Stimulated activated naive B cell treated with anti-CD40 and anti-IgM and Interleukin-4, amounts not matched to agents 10 μg/mL and 1 μg/mL and 100 μg/mL, for 72 hours (primary cell): ENCODE results near the gene TMEM164.
A peak's percentile ranks its signal among the peaks of the same experiment; 100 is the strongest.

Source experiments
- ATAC-seq, 2 donors: fragments of 150-1000 bp; cut with Tn5 transposase; replicated peaks; 2 replicates each; pipeline ENCODE4 v1.10.0; 2021; ENCODE audit warnings: moderate library complexity in 1 of 2
- DNase-seq: peaks from one replicate; pipeline ENCODE4 v3.0.0; 2021
- H3K27ac Mint-ChIP-seq: one replicate; pipeline ENCODE4 v1.8.0; 2022; ENCODE audit warnings: mild to moderate bottlenecking, mixed read lengths
- H3K27me3 Mint-ChIP-seq, 2 donors: one replicate each; pipeline ENCODE4 v1.8.0; 2022; ENCODE audit warnings: mixed read lengths in 2 of 2
- H3K36me3 Mint-ChIP-seq, 2 donors: one replicate each; pipeline ENCODE4 v1.8.0; 2022; ENCODE audit warnings: mixed read lengths in 2 of 2, mild to moderate bottlenecking in 1 of 2
- H3K4me1 Mint-ChIP-seq, 2 donors: one replicate each; pipeline ENCODE4 v1.8.0; 2022; ENCODE audit warnings: mixed read lengths in 2 of 2, mild to moderate bottlenecking in 1 of 2
- H3K4me3 Mint-ChIP-seq, 2 donors: one replicate each; pipeline ENCODE4 v1.8.0; 2022; ENCODE audit warnings: mild to moderate bottlenecking in 2 of 2, mixed read lengths in 2 of 2, moderate library complexity in 1 of 2
- H3K9me3 Mint-ChIP-seq, 2 donors: one replicate each; pipeline ENCODE4 v1.8.0; 2022; ENCODE audit warnings: mixed read lengths in 2 of 2, mild to moderate bottlenecking in 1 of 2

Gene TMEM164

GRCh38 chrX:110155759-110156158 is 152.8 kb downstream of the TMEM164 start:
- Mint-ChIP-seq H3K36me3 (peaks cover 7 to 8% of the 10 kb centered on the region in 2 donors), H3K4me1 (peaks cover 10 to 12% of the 10 kb centered on the region in 2 donors), H3K4me3 (no peak overlapping the region), H3K9me3 (no peaks in the 10 kb centered on the region), H3K27ac (no peak overlapping the region), H3K27me3 (peaks cover 0 to 15% of the 10 kb centered on the region in 2 donors)
- ATAC-seq, result no peak
- no peak for DNase-seq

GRCh38 chrX:110156167-110156754 is 153.3 kb downstream of the TMEM164 start:
- H3K4me1 Mint-ChIP-seq, result peaks cover 10 to 12% of the 10 kb centered on the region in 2 donors
- ATAC-seq (no peak), DNase-seq (no peak)
- H3K9me3 Mint-ChIP-seq, result no peaks in the 10 kb centered on the region
- no peak overlapping the region for H3K4me3 Mint-ChIP-seq
- peaks cover 0 to 15% of the 10 kb centered on the region in 2 donors for H3K27me3 Mint-ChIP-seq
- H3K27ac Mint-ChIP-seq, result no peak overlapping the region
- H3K36me3 Mint-ChIP-seq, result peaks cover 7 to 8% of the 10 kb centered on the region in 2 donors

GRCh38 chrX:110157444-110157843 is 154.5 kb downstream of the TMEM164 start:
- H3K27me3 Mint-ChIP-seq, result peaks cover 0 to 15% of the 10 kb centered on the region in 2 donors
- H3K9me3 Mint-ChIP-seq, result no peaks in the 10 kb centered on the region
- ATAC-seq, result no peak
- H3K4me1 Mint-ChIP-seq, result peaks cover 10 to 12% of the 10 kb centered on the region in 2 donors
- H3K36me3 Mint-ChIP-seq, result peaks cover 7 to 8% of the 10 kb centered on the region in 2 donors
- DNase-seq, result no peak
- no peak overlapping the region for H3K4me3 Mint-ChIP-seq
- H3K27ac Mint-ChIP-seq, result no peak overlapping the region

- Mint-ChIP-seq H3K27me3 (peaks cover 0 to 15% of the 10 kb centered on the region in 2 donors), H3K27ac (no peak overlapping the region), H3K4me3 (no peak overlapping the region), H3K36me3 (peaks cover 7 to 8% of the 10 kb centered on the region in 2 donors), H3K4me1 (peaks cover 10 to 12% of the 10 kb centered on the region in 2 donors), H3K9me3 (no peaks in the 10 kb centered on the region)
- ATAC-seq, result no peak
- DNase-seq, result no peak
These were observed 156.3 kb downstream of the TMEM164 start for GRCh38 chrX:110159235-110159634.

- Mint-ChIP-seq H3K27me3 (peaks cover 0 to 15% of the 10 kb centered on the region in 2 donors), H3K4me1 (peaks cover 10 to 12% of the 10 kb centered on the region in 2 donors), H3K9me3 (no peaks in the 10 kb centered on the region), H3K4me3 (no peak overlapping the region), H3K27ac (peak overlapping the region; percentile 6), H3K36me3 (peaks cover 7 to 8% of the 10 kb centered on the region in 2 donors)
- ATAC-seq (peak in 1 of 2 donors; percentile 36), DNase-seq (no peak)
These were observed 157.0 kb downstream of the TMEM164 start for GRCh38 chrX:110159865-110160264.

GRCh38 chrX:110161361-110161686 is 158.4 kb downstream of the TMEM164 start:
- peaks cover 0 to 9% of the 10 kb centered on the region in 2 donors for H3K27me3 Mint-ChIP-seq
- no peak overlapping the region for H3K4me3 Mint-ChIP-seq
- H3K27ac Mint-ChIP-seq, result no peak overlapping the region
- H3K9me3 Mint-ChIP-seq, result no peaks in the 10 kb centered on the region
- no peaks in the 10 kb centered on the region for H3K36me3 Mint-ChIP-seq
- peaks cover 10 to 12% of the 10 kb centered on the region in 2 donors for H3K4me1 Mint-ChIP-seq
- DNase-seq, result no peak
- no peak for ATAC-seq

- peaks cover 0 to 3% of the 10 kb centered on the region in 2 donors for H3K27me3 Mint-ChIP-seq
- H3K27ac Mint-ChIP-seq, result no peak overlapping the region
- peaks cover 10 to 12% of the 10 kb centered on the region in 2 donors for H3K4me1 Mint-ChIP-seq
- DNase-seq (no peak), ATAC-seq (no peak)
- no peaks in the 10 kb centered on the region for H3K9me3 Mint-ChIP-seq
- H3K4me3 Mint-ChIP-seq, result no peak overlapping the region
- H3K36me3 Mint-ChIP-seq, result no peaks in the 10 kb centered on the region
These were observed 159.2 kb downstream of the TMEM164 start for GRCh38 chrX:110162131-110162530.

GRCh38 chrX:110162867-110163266 is 160.0 kb downstream of the TMEM164 start:
- ATAC-seq (no peak), DNase-seq (no peak)
- no peak overlapping the region for H3K4me3 Mint-ChIP-seq
- no peaks in the 10 kb centered on the region for H3K9me3 Mint-ChIP-seq
- H3K27ac Mint-ChIP-seq, result no peak overlapping the region
- no peaks in the 10 kb centered on the region for H3K27me3 Mint-ChIP-seq
- no peaks in the 10 kb centered on the region for H3K36me3 Mint-ChIP-seq
- peaks cover 10 to 12% of the 10 kb centered on the region in 2 donors for H3K4me1 Mint-ChIP-seq

GRCh38 chrX:110163488-110163887 is 160.6 kb downstream of the TMEM164 start:
- no peak for ATAC-seq
- H3K4me1 Mint-ChIP-seq, result peaks cover 10 to 13% of the 10 kb centered on the region in 2 donors
- H3K36me3 Mint-ChIP-seq, result no peaks in the 10 kb centered on the region
- no peak overlapping the region for H3K4me3 Mint-ChIP-seq
- no peak overlapping the region for H3K27ac Mint-ChIP-seq
- DNase-seq, result no peak
- H3K27me3 Mint-ChIP-seq, result no peaks in the 10 kb centered on the region
- H3K9me3 Mint-ChIP-seq, result no peaks in the 10 kb centered on the region

- DNase-seq (peak; percentile 14), ATAC-seq (no peak)
- H3K4me1 Mint-ChIP-seq, result peaks cover 17 to 30% of the 10 kb centered on the region in 2 donors
- H3K9me3 Mint-ChIP-seq, result peaks cover 0 to 3% of the 10 kb centered on the region in 2 donors
- H3K27ac Mint-ChIP-seq, result no peak overlapping the region
- H3K36me3 Mint-ChIP-seq, result peaks cover 15 to 17% of the 10 kb centered on the region in 2 donors
- H3K4me3 Mint-ChIP-seq, result no peak overlapping the region
- H3K27me3 Mint-ChIP-seq, result no peaks in the 10 kb centered on the region
These were observed 165.1 kb downstream of the TMEM164 start for GRCh38 chrX:110167952-110168451.

GRCh38 chrX:110168585-110168984 is 165.7 kb downstream of the TMEM164 start:
- no peaks in the 10 kb centered on the region for H3K27me3 Mint-ChIP-seq
- DNase-seq (no peak), ATAC-seq (no peak)
- H3K27ac Mint-ChIP-seq, result no peak overlapping the region
- H3K36me3 Mint-ChIP-seq, result peaks cover 20 to 23% of the 10 kb centered on the region in 2 donors
- H3K4me3 Mint-ChIP-seq, result no peak overlapping the region
- H3K9me3 Mint-ChIP-seq, result peaks cover 0 to 3% of the 10 kb centered on the region in 2 donors
- H3K4me1 Mint-ChIP-seq, result peaks cover 17 to 34% of the 10 kb centered on the region in 2 donors

GRCh38 chrX:110170029-110170428 is 167.1 kb downstream of the TMEM164 start:
- peaks cover 0 to 3% of the 10 kb centered on the region in 2 donors for H3K9me3 Mint-ChIP-seq
- no peak overlapping the region for H3K4me3 Mint-ChIP-seq
- H3K4me1 Mint-ChIP-seq, result peaks cover 17 to 34% of the 10 kb centered on the region in 2 donors
- ATAC-seq (no peak), DNase-seq (no peak)
- peaks cover 21 to 33% of the 10 kb centered on the region in 2 donors for H3K36me3 Mint-ChIP-seq
- no peak overlapping the region for H3K27ac Mint-ChIP-seq
- H3K27me3 Mint-ChIP-seq, result no peaks in the 10 kb centered on the region

GRCh38 chrX:110171442-110171841 is 168.5 kb downstream of the TMEM164 start:
- H3K4me1 Mint-ChIP-seq, result peaks cover 17 to 34% of the 10 kb centered on the region in 2 donors
- peak overlapping the region; percentile 52 for H3K27ac Mint-ChIP-seq
- H3K9me3 Mint-ChIP-seq, result peaks cover 0 to 3% of the 10 kb centered on the region in 2 donors
- no peaks in the 10 kb centered on the region for H3K27me3 Mint-ChIP-seq
- H3K4me3 Mint-ChIP-seq, result no peak overlapping the region
- H3K36me3 Mint-ChIP-seq, result peaks cover 22 to 40% of the 10 kb centered on the region in 2 donors
- DNase-seq (no peak), ATAC-seq (no peak)

GRCh38 chrX:110172215-110172614 is 169.3 kb downstream of the TMEM164 start:
- Mint-ChIP-seq H3K36me3 (peaks cover 22 to 40% of the 10 kb centered on the region in 2 donors), H3K27me3 (no peaks in the 10 kb centered on the region), H3K4me3 (no peak overlapping the region), H3K4me1 (peaks cover 17 to 34% of the 10 kb centered on the region in 2 donors), H3K27ac (peak overlapping the region; percentile 52), H3K9me3 (peaks cover 0 to 3% of the 10 kb centered on the region in 2 donors)
- DNase-seq, result peak; percentile 62
- peak; percentile 99 for ATAC-seq
